CD1c-positive myeloid dendritic cell (primary cell): Measurements from ENCODE around the gene IFNE.
"Not testable (repeated sequence)": the region's sequence is repeated elsewhere in the genome, so short reads cannot be mapped to it uniquely, and the experiment has no call there.

Experiments
- DNase-seq: peaks from one replicate; pipeline ENCODE4 v3.0.0-alpha.2; 2016; ENCODE audit errors: extremely low spot score

The IFNE gene

GRCh38 chr9:21499912-21500311, 17.8 kb upstream of the IFNE start:
- DNase-seq, result no peak

- DNase-seq, result no peak
Measured at GRCh38 chr9:21491756-21492155, 9.6 kb upstream of the IFNE start.

GRCh38 chr9:21481470-21482056, 550 bp downstream of the IFNE start:
- DNase-seq, result peak; percentile 72

GRCh38 chr9:21479152-21479702, 2.9 kb downstream of the IFNE start:
- DNase-seq, result no peak

GRCh38 chr9:21477466-21477865, 4.6 kb downstream of the IFNE start:
- no peak for DNase-seq

- no peak for DNase-seq
Measured at GRCh38 chr9:21473236-21473635, 8.9 kb downstream of the IFNE start.

GRCh38 chr9:21470126-21470525, 12.0 kb downstream of the IFNE start:
- no peak for DNase-seq

GRCh38 chr9:21465859-21466518, 16.1 kb downstream of the IFNE start:
- peak; percentile 67 for DNase-seq

- no peak for DNase-seq
Measured at GRCh38 chr9:21465138-21465537, 17.0 kb downstream of the IFNE start.

- no peak for DNase-seq
Measured at GRCh38 chr9:21461377-21461776, 20.7 kb downstream of the IFNE start.

GRCh38 chr9:21455320-21455719, 26.8 kb downstream of the IFNE start:
- peak; percentile 48 for DNase-seq

- DNase-seq, result no peak
Measured at GRCh38 chr9:21454149-21454548, 28.0 kb downstream of the IFNE start.

- DNase-seq, result no peak
Measured at GRCh38 chr9:21452681-21453080, 29.4 kb downstream of the IFNE start.

- no peak for DNase-seq
Measured at GRCh38 chr9:21450733-21451394, 31.2 kb downstream of the IFNE start.

GRCh38 chr9:21449312-21449711, 32.8 kb downstream of the IFNE start:
- not testable (repeated sequence) for DNase-seq

- DNase-seq, result peak; percentile 87
Measured at GRCh38 chr9:21443849-21444625, 38.1 kb downstream of the IFNE start.

GRCh38 chr9:21440139-21440538, 42.0 kb downstream of the IFNE start, which contains the start of gene IFNA1:
Gene IFNA1, plus strand, starts transcription at chr9:21440439. Its CDS starts 69 bp downstream, at chr9:21440508.
- DNase-seq, result no peak

- not testable (repeated sequence) for DNase-seq
Measured at GRCh38 chr9:21435015-21435383, 47.1 kb downstream of the IFNE start.

- DNase-seq, result peak; percentile 69
Measured at GRCh38 chr9:21434202-21435014, 47.7 kb downstream of the IFNE start.

- peak; percentile 37 for DNase-seq
Measured at GRCh38 chr9:21432672-21433425, 49.3 kb downstream of the IFNE start.
